Measurements from ENCODE around the gene CCN2.

DNA sequence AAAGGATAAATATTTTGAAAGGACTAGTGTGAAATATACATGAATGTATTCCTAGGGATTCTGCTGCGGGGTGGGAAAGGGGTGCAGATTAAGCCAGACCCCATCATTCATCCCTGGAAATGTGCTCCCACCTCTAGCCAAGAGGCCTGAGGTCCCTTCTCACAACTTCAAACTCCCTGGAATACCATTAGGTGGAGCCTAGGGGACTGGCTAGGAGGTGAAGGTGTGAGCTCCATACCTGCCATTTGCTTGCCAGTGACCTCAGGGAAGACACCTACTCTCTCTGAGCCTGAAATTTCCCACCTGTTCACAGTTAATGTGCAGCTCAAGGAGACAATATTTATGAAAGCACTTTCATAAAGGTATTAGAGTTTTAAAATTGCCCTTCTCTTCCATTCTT lies 4.7 kb upstream of the CCN2 start:
- TF ChIP-seq, protein P1, sequence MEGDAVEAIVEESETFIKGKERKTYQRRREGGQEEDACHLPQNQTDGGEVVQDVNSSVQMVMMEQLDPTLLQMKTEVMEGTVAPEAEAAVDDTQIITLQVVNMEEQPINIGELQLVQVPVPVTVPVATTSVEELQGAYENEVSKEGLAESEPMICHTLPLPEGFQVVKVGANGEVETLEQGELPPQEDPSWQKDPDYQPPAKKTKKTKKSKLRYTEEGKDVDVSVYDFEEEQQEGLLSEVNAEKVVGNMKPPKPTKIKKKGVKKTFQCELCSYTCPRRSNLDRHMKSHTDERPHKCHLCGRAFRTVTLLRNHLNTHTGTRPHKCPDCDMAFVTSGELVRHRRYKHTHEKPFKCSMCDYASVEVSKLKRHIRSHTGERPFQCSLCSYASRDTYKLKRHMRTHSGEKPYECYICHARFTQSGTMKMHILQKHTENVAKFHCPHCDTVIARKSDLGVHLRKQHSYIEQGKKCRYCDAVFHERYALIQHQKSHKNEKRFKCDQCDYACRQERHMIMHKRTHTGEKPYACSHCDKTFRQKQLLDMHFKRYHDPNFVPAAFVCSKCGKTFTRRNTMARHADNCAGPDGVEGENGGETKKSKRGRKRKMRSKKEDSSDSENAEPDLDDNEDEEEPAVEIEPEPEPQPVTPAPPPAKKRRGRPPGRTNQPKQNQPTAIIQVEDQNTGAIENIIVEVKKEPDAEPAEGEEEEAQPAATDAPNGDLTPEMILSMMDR (IDR thresholded peaks at IDR 0.05) = no peak
- TF ChIP-seq EP300 (IDR thresholded peaks at IDR 0.05) (no peak), CHD2 (IDR thresholded peaks at IDR 0.05; ENCODE audit: low read length, partially characterized antibody) (no peak), POLR2A (IDR thresholded peaks at IDR 0.05; ENCODE audit: low read length) (no peak), CEBPB (IDR thresholded peaks at IDR 0.05) (no peak), EHF (CRISPR knock-in tag; IDR thresholded peaks at IDR 0.05) (no peak), CHD4 (IDR thresholded peaks at IDR 0.05; ENCODE audit: borderline replicate concordance) (no peak), RAD21 (conservative IDR thresholded peaks at IDR 0.05 in 1 of 2, IDR thresholded peaks at IDR 0.05 in 1 of 2) (no peak)
- TF ChIP-seq, protein P2, sequence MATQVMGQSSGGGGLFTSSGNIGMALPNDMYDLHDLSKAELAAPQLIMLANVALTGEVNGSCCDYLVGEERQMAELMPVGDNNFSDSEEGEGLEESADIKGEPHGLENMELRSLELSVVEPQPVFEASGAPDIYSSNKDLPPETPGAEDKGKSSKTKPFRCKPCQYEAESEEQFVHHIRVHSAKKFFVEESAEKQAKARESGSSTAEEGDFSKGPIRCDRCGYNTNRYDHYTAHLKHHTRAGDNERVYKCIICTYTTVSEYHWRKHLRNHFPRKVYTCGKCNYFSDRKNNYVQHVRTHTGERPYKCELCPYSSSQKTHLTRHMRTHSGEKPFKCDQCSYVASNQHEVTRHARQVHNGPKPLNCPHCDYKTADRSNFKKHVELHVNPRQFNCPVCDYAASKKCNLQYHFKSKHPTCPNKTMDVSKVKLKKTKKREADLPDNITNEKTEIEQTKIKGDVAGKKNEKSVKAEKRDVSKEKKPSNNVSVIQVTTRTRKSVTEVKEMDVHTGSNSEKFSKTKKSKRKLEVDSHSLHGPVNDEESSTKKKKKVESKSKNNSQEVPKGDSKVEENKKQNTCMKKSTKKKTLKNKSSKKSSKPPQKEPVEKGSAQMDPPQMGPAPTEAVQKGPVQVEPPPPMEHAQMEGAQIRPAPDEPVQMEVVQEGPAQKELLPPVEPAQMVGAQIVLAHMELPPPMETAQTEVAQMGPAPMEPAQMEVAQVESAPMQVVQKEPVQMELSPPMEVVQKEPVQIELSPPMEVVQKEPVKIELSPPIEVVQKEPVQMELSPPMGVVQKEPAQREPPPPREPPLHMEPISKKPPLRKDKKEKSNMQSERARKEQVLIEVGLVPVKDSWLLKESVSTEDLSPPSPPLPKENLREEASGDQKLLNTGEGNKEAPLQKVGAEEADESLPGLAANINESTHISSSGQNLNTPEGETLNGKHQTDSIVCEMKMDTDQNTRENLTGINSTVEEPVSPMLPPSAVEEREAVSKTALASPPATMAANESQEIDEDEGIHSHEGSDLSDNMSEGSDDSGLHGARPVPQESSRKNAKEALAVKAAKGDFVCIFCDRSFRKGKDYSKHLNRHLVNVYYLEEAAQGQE (IDR thresholded peaks at IDR 0.05) = no peak
- TF ChIP-seq, protein P3, sequence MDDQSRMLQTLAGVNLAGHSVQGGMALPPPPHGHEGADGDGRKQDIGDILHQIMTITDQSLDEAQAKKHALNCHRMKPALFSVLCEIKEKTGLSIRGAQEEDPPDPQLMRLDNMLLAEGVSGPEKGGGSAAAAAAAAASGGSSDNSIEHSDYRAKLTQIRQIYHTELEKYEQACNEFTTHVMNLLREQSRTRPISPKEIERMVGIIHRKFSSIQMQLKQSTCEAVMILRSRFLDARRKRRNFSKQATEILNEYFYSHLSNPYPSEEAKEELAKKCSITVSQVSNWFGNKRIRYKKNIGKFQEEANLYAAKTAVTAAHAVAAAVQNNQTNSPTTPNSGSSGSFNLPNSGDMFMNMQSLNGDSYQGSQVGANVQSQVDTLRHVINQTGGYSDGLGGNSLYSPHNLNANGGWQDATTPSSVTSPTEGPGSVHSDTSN (IDR thresholded peaks at IDR 0.05) = no peak

Measured in A549 (cell line).